Measurements from ENCODE around the gene HOXA11. TPM values are rescaled to one million over a fixed set of nuclear protein-coding genes. Genes with fewer than 3 reads are reported as not detected.
A peak's percentile ranks its signal among the peaks of the same experiment; 100 is the strongest.

Gene HOXA11
- total RNA-seq, 2 donors from 2014 or later, result 0.28 to 3.7 TPM

DNA sequence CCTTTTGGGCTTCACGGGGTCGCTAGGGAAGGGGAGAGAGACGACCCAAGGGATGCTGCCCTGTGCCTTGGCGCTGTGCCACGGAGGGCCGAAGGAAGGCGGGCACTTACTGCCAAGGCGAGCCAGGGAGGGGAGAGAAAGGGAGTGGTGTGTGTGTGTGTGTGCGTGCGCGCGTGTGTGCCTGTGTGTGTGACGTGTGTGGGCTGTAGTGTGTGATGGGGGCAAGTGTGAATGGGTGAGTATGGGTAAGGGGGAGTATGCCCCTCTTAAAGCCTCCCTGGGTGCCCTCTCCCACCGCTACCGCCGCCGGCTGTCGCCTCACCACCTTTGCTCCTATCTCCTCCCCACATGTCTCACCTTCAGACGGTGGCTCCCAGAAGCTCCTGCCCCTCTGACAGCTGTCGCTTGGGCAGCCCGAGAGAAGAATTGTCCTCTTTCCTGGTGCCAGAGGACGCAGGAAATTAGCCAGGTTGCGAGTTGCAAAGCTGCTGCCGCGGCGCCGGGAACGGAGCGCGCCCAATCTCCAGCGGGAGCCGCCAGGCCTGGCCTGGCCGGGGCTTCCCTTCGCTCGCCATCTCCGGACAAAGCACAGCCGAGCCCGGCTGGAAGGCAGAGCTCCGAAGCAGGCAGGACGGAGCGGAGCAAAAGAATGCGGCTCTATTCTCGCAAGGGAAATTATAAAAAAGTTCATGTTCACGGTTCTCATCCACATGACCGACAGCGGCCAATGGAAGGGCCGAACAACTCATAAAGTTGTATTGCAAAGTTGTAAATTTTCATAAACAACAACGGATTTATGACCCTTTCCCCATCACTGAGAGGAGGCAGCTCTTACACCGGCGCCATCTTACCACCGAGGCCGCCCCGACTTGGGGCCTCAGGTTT, 32.9 kb downstream of the HOXA11 start, which contains the start of gene HOXA3:
Gene HOXA3 (minus strand): TSS at position 653 of the 885 bp plus-strand sequence. CDS start 41,943 bp downstream, outside the sequence.
- no peak for TF ChIP-seq CTCF (IDR thresholded peaks at IDR 0.05)
- Histone ChIP-seq H3K4me1 (ENCODE audit: control insufficient read depth in 1 of 2, low read depth in 2 of 2) (peaks cover 14 to 52% of the 10 kb centered on the region in 2 donors), H3K27me3 (replicated peaks; ENCODE audit: insufficient read depth) (no peaks in the 10 kb centered on the region), H3K4me3 (peak within 1 kb of the TSS; percentile 71), H3K36me3 (no peaks in the 10 kb centered on the region), H3K27ac (peak within 1 kb of the TSS; percentile 62 to 85), H3K9me3 (no peaks in the 10 kb centered on the region)
- DNase-seq (ENCODE audit: low spot score) (no peak), ATAC-seq (ENCODE audit: insufficient number of reproducible peaks, low FRiP score, low read depth) (peak; percentile 5)

DNA sequence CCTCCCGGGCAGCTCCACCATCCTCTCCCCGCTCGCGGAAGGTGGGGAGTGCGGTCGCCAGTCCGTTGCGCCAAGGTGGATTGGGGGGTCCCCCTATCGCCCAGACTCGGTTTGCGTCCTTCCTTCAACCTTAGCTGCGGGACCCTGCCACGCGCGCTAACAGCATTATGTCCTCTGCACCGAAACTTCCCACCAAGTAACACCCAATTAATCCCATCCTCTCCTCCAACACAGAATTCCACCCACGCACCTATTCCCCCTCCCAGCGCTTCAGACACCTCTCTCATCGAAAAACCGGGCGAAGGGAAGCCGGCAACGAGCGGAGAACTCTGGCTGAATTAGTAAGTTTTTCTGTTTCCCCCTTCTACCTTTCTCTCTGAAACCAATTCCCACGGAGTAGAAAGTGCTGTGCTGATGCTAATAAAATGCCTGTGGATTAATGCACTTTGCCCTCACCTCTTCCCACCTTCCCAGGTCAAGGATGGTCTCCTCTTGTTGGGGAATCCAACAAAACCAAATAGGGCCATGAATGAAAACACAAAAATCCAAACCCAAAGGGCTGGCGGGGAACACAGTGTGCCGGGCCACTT, 33.6 kb downstream of the HOXA11 start:
- peak overlapping the region; percentile 62 to 85 for H3K27ac ChIP-seq
- peaks cover 14 to 60% of the 10 kb centered on the region in 2 donors for H3K4me1 ChIP-seq (ENCODE audit: control insufficient read depth in 1 of 2, low read depth in 2 of 2)
- no peak for TF ChIP-seq CTCF (IDR thresholded peaks at IDR 0.05)
- peak overlapping the region; percentile 71 for H3K4me3 ChIP-seq
- ATAC-seq (ENCODE audit: insufficient number of reproducible peaks, low FRiP score, low read depth) (no peak), DNase-seq (ENCODE audit: low spot score) (no peak)
- no peaks in the 10 kb centered on the region for H3K9me3 ChIP-seq
- H3K27me3 ChIP-seq (replicated peaks; ENCODE audit: insufficient read depth), result no peaks in the 10 kb centered on the region
- H3K36me3 ChIP-seq, result no peaks in the 10 kb centered on the region

- Histone ChIP-seq H3K36me3 (no peaks in the 10 kb centered on the region), H3K4me1 (ENCODE audit: control insufficient read depth in 1 of 2, low read depth in 2 of 2) (peaks cover 11 to 57% of the 10 kb centered on the region in 2 donors), H3K4me3 (peak overlapping the region; percentile 71), H3K9me3 (no peaks in the 10 kb centered on the region), H3K27ac (peak overlapping the region; percentile 62 to 85), H3K27me3 (replicated peaks; ENCODE audit: insufficient read depth) (no peaks in the 10 kb centered on the region)
- TF ChIP-seq CTCF (IDR thresholded peaks at IDR 0.05), result peak; percentile 82
- DNase-seq (ENCODE audit: low spot score) (no peak), ATAC-seq (ENCODE audit: insufficient number of reproducible peaks, low FRiP score, low read depth) (peak; percentile 46)
Measured at GRCh38 chr7:27150568-27151340, 34.3 kb downstream of the HOXA11 start.

- H3K27ac ChIP-seq, result peak overlapping the region; percentile 61 to 85
- TF ChIP-seq CTCF (IDR thresholded peaks at IDR 0.05), result no peak
- peaks cover 5% of the 10 kb centered on the region for H3K36me3 ChIP-seq
- H3K27me3 ChIP-seq (replicated peaks; ENCODE audit: insufficient read depth), result no peaks in the 10 kb centered on the region
- H3K9me3 ChIP-seq, result no peaks in the 10 kb centered on the region
- H3K4me3 ChIP-seq, result peak overlapping the region; percentile 71
- ATAC-seq (ENCODE audit: insufficient number of reproducible peaks, low FRiP score, low read depth) (no peak), DNase-seq (ENCODE audit: low spot score) (no peak)
- H3K4me1 ChIP-seq (ENCODE audit: control insufficient read depth in 1 of 2, low read depth in 2 of 2), result peaks cover 8 to 49% of the 10 kb centered on the region in 2 donors
Measured at GRCh38 chr7:27149842-27150567, 35.0 kb downstream of the HOXA11 start.

Data from thoracic aorta (tissue), 2 donors.